LoVo (cell line): ENCODE data around the gene SEMA6B.

Source experiments
- DNase-seq: peaks from one replicate; pipeline ENCODE4 v3.0.0-alpha.2; 2016; ENCODE audit warnings: low spot score

The SEMA6B gene

GRCh38 chr19:4507150-4507452, 52.4 kb downstream of the SEMA6B start:
- no peak for DNase-seq

DNA sequence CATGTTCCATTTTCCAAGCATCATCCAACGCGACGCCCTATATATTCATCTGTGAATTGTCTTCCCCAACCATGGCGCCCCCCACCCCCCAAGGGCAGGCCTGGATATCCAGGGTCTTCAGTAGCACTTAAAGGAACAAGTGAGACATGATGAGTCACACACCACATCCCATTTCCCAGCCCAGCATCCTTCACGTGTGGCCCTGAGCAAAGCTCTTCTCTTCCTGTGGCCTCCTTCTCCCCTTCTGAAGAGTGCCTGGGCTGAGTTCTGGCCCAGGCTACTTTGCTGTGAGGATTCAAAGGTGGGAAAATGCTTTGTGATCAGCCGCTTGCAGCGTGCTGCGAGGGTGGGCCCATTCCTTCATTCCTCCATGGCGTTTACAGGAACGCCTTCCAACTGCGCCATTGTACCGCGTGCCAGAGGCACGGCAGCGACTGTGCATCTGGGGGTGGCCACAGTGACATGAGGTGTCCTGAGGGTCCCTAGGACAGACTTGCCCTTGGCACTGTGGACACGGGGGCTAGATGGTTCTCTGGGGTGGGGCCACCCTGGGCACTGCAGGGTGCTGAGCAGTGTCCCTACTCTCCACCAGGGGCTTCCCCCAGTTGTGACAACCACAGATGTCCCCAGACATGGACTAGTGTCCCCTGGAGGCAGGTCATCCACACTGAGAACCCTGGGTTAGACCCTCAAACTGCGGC, 52.9 kb downstream of the SEMA6B start:
- DNase-seq: no peak

DNA sequence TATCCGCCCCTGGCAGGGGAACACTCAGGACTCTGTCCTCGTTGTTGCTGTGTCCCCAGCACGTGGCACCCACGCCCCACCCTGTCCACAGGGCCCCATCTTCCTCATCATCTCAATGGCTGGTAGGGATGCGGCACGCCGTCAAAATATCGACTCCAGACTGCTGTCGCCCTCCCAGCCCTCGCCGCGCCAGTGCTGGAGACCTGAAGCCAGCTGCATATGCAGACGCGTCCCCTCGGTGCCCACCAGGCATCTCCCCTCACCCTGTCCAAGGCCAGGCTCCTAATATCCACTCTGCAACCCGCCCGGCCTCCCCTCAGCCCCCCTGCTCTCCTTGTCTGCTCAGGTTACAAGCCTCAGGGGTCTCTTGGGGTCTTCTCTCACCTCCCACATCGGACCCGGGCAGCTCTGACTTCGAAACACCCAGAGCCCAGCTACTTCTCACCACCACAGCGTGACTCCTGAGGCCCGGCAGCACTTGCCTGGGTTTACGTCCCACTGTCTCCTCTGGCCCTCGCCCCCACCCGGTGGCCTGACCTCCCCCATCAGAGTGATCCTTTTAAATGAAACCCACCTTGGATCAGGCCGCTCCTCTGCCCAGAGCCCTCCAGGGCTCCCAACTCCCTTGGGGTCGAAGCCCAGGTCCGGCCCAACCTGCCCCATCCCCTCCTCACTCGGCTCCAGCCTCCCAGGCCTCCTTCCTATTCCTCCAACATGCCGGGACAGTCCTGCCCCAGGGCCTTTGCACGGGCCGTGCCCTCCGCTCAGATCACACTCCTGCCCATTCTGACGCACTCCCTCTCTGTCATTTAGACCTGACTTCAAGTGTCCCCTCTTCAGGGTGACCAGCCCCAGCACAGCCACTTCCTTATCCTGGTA, 53.7 kb downstream of the SEMA6B start:
- no peak for DNase-seq

GRCh38 chr19:4504891-4505569, 54.5 kb downstream of the SEMA6B start:
- DNase-seq: no peak

DNA sequence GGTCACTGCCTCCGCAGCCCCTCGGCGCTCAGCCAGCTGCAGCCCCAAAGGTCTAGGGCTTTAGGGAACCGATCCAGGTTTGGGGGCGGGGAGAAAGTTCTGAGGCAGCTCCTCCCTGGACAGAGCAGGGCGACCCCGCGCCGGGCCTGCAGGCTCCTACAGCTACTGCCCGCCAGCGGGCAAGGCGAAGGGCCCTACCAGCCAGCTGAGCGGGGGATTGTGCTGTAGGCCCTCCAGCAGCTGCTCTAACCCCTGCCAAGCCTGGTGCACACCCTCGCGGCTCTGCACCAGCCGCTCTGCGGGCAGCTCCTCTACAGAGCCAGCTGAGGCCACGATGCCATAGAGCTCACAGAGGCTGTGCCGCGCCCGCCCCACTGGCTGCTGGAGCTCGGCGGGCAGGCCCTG, 55.2 kb downstream of the SEMA6B start:
- DNase-seq: no peak

DNA sequence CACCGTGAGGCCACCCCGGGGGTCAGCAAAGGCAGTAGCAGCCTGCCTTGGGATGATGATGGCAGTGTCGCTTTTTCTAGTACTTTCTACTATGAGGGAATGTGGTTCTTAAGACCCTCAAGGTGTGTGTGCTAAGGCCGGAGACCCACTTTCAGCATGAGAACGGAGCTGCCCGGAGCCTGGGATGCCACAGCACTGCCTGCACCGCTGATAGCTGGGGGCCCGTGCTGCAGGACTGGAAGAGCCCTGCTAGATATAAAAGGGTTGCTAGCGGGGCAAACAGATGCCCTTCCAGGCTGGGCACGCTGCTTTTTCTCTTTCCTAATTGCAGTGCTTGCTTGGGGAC, 55.7 kb downstream of the SEMA6B start:
- no peak for DNase-seq

- no peak for DNase-seq
Observed at GRCh38 chr19:4503132-4503824, 56.2 kb downstream of the SEMA6B start.

DNA sequence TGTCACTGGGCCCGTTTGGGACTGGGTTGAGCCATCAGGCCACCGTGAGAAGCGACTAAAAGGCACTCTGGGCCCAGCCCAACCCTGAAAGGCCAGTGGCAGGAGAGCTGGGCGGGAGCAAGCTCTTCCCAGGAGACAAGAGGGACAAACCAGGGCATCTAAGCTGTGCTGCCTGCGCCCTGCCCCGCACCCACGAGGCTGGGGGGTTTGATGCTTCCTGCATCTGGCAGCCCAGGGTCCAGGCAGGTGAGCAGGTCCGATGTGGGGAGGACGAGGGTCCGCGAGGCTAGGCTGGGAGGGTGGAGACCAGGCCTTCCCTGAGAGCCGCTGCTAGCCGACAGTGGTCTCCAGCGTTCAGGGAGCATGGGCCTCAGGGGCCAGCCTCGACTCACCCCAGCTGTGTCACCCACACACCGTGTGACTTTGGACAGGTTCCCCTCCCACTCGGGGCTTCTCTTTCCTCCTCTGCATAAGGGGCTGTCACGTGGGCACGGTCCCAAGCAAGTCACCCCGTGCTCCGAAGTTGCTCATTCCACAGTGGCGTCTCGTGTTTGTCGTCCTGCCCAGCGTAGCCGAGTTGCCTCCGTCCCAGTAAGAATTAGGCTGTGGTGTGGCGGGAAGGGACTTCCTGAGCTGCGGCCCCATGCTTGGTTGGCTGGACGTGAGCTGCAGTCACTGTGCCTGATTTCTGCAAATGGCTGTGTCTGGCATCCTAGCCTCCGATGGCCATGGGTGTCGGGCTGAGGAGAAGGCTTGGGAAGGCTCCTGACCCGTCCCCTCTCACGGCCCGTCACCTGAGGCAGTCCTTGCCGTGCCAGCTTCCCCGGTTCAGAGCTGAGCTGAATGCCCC, 57.0 kb downstream of the SEMA6B start:
- no peak for DNase-seq

GRCh38 chr19:4501691-4502090, 57.8 kb downstream of the SEMA6B start:
- DNase-seq: no peak

- no peak for DNase-seq
Observed at GRCh38 chr19:4500841-4501591, 58.5 kb downstream of the SEMA6B start.

- DNase-seq: no peak
Observed at GRCh38 chr19:4499855-4500254, 59.6 kb downstream of the SEMA6B start.

GRCh38 chr19:4499318-4499717, 60.2 kb downstream of the SEMA6B start:
- DNase-seq: no peak

DNA sequence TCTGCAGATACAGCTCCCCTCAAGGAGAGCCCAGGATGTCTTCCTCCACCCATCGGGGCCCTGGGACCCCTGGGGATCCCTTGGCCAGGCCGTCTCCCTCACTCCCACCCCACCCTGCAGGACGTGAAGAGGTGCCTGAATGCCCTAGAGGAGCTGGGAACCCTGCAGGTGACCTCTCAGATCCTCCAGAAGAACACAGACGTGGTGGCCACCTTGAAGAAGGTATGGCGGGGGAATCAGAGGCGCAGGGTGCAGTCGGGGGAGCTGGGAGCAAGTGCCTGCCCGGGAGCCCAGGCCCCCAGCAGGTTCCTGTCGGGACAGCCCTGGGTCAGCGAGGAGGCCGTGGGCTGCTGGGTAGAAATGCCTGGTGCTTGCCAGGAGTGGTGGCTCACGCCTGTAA, 60.8 kb downstream of the SEMA6B start:
- DNase-seq: no peak

GRCh38 chr19:4497770-4498389, 61.6 kb downstream of the SEMA6B start:
- no peak for DNase-seq

DNA sequence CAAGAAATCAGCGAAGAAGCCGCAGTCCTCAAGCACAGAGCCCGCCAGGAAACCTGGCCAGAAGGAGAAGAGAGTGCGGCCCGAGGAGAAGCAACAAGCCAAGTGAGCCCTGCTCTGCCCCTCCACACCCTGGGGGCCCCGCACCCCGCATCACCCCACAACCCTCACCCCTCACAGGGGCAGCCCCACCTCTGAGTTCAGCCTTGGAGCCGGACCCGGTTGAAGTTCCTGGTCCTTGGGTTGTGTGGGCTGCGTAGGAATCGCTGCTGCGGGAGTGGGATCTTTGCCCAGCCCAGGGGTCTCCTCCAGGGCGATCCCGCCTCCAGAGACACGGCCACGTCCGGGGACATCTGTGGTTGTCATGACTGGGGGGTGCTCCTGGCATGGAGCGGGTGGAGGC, 63.2 kb downstream of the SEMA6B start:
- no peak for DNase-seq

GRCh38 chr19:4495471-4495870, 64.0 kb downstream of the SEMA6B start:
- DNase-seq: no peak

DNA sequence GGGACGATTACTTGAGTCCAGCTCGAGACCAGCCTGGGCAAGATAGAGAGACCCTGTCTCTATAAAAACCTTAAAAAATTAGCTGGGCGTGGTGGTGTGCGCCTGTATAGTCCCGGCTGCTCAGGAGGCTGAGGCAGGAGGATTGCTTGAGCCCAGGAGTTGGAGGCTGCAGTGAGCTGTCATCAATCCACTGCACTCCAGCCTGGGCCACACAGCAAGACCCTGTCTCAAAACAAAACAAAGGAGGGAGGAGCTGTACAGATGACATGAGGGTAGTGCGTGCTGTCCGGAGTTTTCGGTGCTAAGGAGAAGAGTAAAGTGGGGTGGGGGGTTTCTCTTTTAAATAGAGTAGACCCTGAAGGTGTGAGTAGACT, 64.8 kb downstream of the SEMA6B start:
- DNase-seq: no peak

- no peak for DNase-seq
Observed at GRCh38 chr19:4493929-4494690, 65.4 kb downstream of the SEMA6B start.

DNA sequence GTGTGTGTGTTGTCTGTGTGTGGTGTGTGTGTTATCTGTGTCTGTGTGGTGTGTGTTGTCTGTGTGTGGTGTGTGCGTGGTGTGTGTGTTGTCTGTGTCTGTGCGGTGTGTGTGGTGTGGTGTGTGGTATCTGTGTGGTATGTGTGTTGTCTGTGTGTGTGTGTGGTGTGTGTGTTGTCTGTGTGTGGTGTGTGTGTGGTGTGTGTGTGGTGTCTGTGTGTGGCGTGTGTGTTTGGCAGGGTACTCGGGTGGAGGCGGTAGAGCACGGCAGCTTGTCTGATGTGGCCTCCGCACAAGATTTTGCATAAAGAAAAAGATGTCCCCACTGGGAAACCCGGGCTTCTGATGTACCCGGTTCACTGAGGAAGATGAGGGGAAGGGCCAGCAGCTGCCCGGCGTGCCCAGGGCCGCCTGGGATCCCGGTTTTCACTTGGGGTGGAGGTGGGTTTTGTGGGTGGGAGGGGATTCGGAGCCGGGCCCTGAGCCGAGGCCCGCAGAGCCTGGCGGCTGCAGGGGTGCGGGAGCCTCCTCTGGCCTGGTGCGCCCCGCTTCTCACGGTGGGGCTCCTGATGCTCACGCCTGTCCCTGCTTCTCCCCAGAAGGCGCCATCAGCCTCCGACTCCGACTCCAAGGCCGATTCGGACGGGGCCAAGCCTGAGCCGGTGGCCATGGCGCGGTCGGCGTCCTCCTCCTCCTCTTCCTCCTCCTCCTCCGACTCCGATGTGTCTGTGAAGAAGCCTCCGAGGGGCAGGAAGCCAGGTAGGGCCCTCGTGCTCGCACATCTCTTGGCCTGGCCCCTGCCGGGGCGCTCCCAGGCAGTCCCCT, 66.2 kb downstream of the SEMA6B start:
- no peak for DNase-seq
